Measurements from ENCODE around the gene GLRA1. TPM values are rescaled to one million over a fixed set of nuclear protein-coding genes. Genes with fewer than 3 reads are reported as not detected.

The GLRA1 gene
- polyA plus RNA-seq, 3 donors, result not detected

DNA sequence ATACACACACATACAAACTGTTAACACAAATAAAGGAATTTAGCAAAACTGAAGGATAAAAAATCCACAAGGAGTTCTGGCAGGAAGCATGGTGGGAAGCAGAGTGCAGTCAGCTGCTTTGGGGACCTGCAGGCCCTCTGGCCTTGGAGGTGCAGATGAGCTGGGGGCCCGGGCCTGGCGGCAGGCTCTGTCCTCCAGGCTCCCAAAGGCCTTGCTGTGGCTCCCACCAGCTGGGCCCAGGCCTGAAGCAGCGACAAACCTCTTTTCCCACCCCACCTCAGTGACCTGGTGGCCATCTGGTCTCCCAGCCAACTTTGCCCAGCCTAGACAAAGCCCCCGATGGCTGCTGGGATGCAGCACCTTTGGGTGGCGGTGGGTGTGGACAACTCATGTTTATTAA lies 67.8 kb downstream of the GLRA1 start:
- H3K36me3 ChIP-seq (replicated peaks in 1 of 2; ENCODE audit: control insufficient read depth in 1 of 2, insufficient read depth in 2 of 2, low read length in 2 of 2), result no peaks in the 10 kb centered on the region
- Mint-ChIP-seq H3K36me3 (no peaks in the 10 kb centered on the region), H3K9me3 (peaks cover 0 to 2% (median 2%) of the 10 kb centered on the region in 7 donors), H3K27ac (no peak overlapping the region), H3K4me1 (no peaks in the 10 kb centered on the region), H3K4me3 (no peak overlapping the region), H3K27me3 (ENCODE audit: low read depth in 3 of 3) (peaks cover 0 to 2% (median 2%) of the 10 kb centered on the region in 3 donors)
- H3K79me2 ChIP-seq (ENCODE audit: insufficient read depth, low read length), result no peaks in the 10 kb centered on the region
- no peaks in the 10 kb centered on the region for H3K27me3 ChIP-seq (ENCODE audit: control insufficient read depth in 2 of 2, insufficient read depth in 2 of 2, low read length in 2 of 2)
- H3K4me3 ChIP-seq (replicated peaks in 1 of 3; ENCODE audit: low read depth in 2 of 3, low read length in 3 of 3), result no peak overlapping the region
- no peaks in the 10 kb centered on the region for H3K4me1 ChIP-seq (ENCODE audit: control insufficient read depth in 1 of 2, insufficient read depth in 2 of 2, low read length in 2 of 2)
- no peak overlapping the region for H3K4me2 ChIP-seq (replicated peaks; ENCODE audit: extremely low read depth, low read length, poor library complexity, severe bottlenecking)
- no peak overlapping the region for H3K9ac ChIP-seq (ENCODE audit: insufficient read depth, low read length, poor library complexity, severe bottlenecking)
- H4K20me1 ChIP-seq (ENCODE audit: insufficient read depth, low read length), result no peaks in the 10 kb centered on the region
- H3K9me3 ChIP-seq (replicated peaks in 1 of 2; ENCODE audit: control insufficient read depth in 1 of 2, insufficient read depth in 1 of 2, low read length in 2 of 2), result no peaks in the 10 kb centered on the region
- H2AFZ ChIP-seq (ENCODE audit: insufficient read depth, low read depth, low read length, poor library complexity, severe bottlenecking), result no peak overlapping the region
- DNase-seq, result no peak
- no peak overlapping the region for H3K27ac ChIP-seq (ENCODE audit: low read depth in 1 of 2, low read length in 2 of 2)
- no peak for TF ChIP-seq CTCF (IDR thresholded peaks at IDR 0.05)
- intact Hi-C loops (cut with micrococcal nuclease), result no loop called here
- WGBS (ENCODE audit: insufficient coverage), result 96% methylated on average over 3 of the region's 5 CpGs

GRCh38 chr5:151855701-151856100 lies 69.0 kb downstream of the GLRA1 start:
- Histone ChIP-seq H2AFZ (ENCODE audit: insufficient read depth, low read depth, low read length, poor library complexity, severe bottlenecking) (no peak overlapping the region), H3K27ac (ENCODE audit: low read depth in 1 of 2, low read length in 2 of 2) (no peak overlapping the region), H4K20me1 (ENCODE audit: insufficient read depth, low read length) (no peaks in the 10 kb centered on the region), H3K36me3 (replicated peaks in 1 of 2; ENCODE audit: control insufficient read depth in 1 of 2, insufficient read depth in 2 of 2, low read length in 2 of 2) (no peaks in the 10 kb centered on the region), H3K79me2 (ENCODE audit: insufficient read depth, low read length) (no peaks in the 10 kb centered on the region), H3K4me3 (replicated peaks in 1 of 3; ENCODE audit: low read depth in 2 of 3, low read length in 3 of 3) (no peak overlapping the region), H3K9me3 (replicated peaks in 1 of 2; ENCODE audit: control insufficient read depth in 1 of 2, insufficient read depth in 1 of 2, low read length in 2 of 2) (no peaks in the 10 kb centered on the region), H3K4me2 (replicated peaks; ENCODE audit: extremely low read depth, low read length, poor library complexity, severe bottlenecking) (no peak overlapping the region), H3K4me1 (ENCODE audit: control insufficient read depth in 1 of 2, insufficient read depth in 2 of 2, low read length in 2 of 2) (no peaks in the 10 kb centered on the region), H3K27me3 (ENCODE audit: control insufficient read depth in 2 of 2, insufficient read depth in 2 of 2, low read length in 2 of 2) (no peaks in the 10 kb centered on the region), H3K9ac (ENCODE audit: insufficient read depth, low read length, poor library complexity, severe bottlenecking) (no peak overlapping the region)
- no peak overlapping the region for H3K27ac Mint-ChIP-seq
- no peaks in the 10 kb centered on the region for H3K27me3 Mint-ChIP-seq (ENCODE audit: low read depth in 3 of 3)
- peaks cover 0 to 2% (median 0%) of the 10 kb centered on the region in 7 donors for H3K9me3 Mint-ChIP-seq
- intact Hi-C loops (cut with micrococcal nuclease), result no loop called here
- no CpG with 5 or more reads among the region's 4 CpGs for WGBS (ENCODE audit: insufficient coverage)
- H3K4me1 Mint-ChIP-seq, result no peaks in the 10 kb centered on the region
- DNase-seq, result no peak
- H3K36me3 Mint-ChIP-seq, result no peaks in the 10 kb centered on the region
- TF ChIP-seq CTCF (IDR thresholded peaks at IDR 0.05), result no peak
- H3K4me3 Mint-ChIP-seq, result no peak overlapping the region
